ENCODE data around the gene SBK2.
"Not testable (repeated sequence)": the region's sequence is repeated elsewhere in the genome, so short reads cannot be mapped to it uniquely, and the experiment has no call there.

Gene SBK2

GRCh38 chr19:55535173-55535964 lies 1.6 kb downstream of the SBK2 start:
- TF ChIP-seq, protein P1, sequence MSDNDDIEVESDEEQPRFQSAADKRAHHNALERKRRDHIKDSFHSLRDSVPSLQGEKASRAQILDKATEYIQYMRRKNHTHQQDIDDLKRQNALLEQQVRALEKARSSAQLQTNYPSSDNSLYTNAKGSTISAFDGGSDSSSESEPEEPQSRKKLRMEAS (IDR thresholded peaks at IDR 0.05; ENCODE audit: low read depth, low read length) = no peak
- TF ChIP-seq POLR2A (IDR thresholded peaks at IDR 0.05; ENCODE audit: extremely low read depth, insufficient read length) (no peak), MYC (IDR thresholded peaks at IDR 0.05; ENCODE audit: low read depth, low read length) (no peak)
- TF ChIP-seq, protein P2, sequence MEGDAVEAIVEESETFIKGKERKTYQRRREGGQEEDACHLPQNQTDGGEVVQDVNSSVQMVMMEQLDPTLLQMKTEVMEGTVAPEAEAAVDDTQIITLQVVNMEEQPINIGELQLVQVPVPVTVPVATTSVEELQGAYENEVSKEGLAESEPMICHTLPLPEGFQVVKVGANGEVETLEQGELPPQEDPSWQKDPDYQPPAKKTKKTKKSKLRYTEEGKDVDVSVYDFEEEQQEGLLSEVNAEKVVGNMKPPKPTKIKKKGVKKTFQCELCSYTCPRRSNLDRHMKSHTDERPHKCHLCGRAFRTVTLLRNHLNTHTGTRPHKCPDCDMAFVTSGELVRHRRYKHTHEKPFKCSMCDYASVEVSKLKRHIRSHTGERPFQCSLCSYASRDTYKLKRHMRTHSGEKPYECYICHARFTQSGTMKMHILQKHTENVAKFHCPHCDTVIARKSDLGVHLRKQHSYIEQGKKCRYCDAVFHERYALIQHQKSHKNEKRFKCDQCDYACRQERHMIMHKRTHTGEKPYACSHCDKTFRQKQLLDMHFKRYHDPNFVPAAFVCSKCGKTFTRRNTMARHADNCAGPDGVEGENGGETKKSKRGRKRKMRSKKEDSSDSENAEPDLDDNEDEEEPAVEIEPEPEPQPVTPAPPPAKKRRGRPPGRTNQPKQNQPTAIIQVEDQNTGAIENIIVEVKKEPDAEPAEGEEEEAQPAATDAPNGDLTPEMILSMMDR (IDR thresholded peaks at IDR 0.05; ENCODE audit: low read depth, low read length) = no peak
- DNase-seq (ENCODE audit: low read depth) = no peak
- H3K4me3 ChIP-seq (ENCODE audit: low read depth, low read length) = no peak overlapping the region

GRCh38 chr19:55534280-55534679 lies 2.7 kb downstream of the SBK2 start:
- DNase-seq (ENCODE audit: low read depth); H3K4me3 ChIP-seq (ENCODE audit: low read depth, low read length): not testable (repeated sequence)

DNA sequence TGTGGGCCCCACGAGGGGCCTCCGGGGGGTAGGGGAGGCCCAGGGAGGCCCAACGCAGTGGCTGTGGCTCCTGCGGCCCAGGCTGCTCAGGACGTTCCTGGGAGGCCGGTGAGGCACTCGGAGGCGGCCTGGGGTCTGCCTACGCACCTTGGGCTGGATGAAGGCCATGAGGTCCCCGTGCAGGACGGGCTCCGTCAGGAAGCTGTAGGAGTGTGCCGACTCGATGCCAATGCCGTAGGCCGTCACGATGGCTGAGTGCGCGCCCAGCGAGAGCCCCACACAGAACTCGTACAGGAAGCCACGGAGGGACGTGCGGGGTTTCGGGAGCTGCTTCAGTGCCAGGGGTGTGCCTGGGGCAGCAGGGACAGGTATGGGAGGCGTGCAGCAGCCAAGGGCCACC lies 5.9 kb downstream of the SBK2 start:
- TF ChIP-seq MYC (IDR thresholded peaks at IDR 0.05; ENCODE audit: low read depth, low read length) = no peak
- TF ChIP-seq, protein P1 (IDR thresholded peaks at IDR 0.05; ENCODE audit: low read depth, low read length) = no peak
- no peak for TF ChIP-seq POLR2A (IDR thresholded peaks at IDR 0.05; ENCODE audit: extremely low read depth, insufficient read length)
- TF ChIP-seq, protein P2 (IDR thresholded peaks at IDR 0.05; ENCODE audit: low read depth, low read length) = no peak
- no peak overlapping the region for H3K4me3 ChIP-seq (ENCODE audit: low read depth, low read length)
- no peak for DNase-seq (ENCODE audit: low read depth)

GRCh38 chr19:55529636-55530234 lies 7.2 kb downstream of the SBK2 start:
- no peak overlapping the region for H3K4me3 ChIP-seq (ENCODE audit: low read depth, low read length)
- no peak for TF ChIP-seq POLR2A (IDR thresholded peaks at IDR 0.05; ENCODE audit: extremely low read depth, insufficient read length)
- TF ChIP-seq, protein P1 (IDR thresholded peaks at IDR 0.05; ENCODE audit: low read depth, low read length) = no peak
- TF ChIP-seq MYC (IDR thresholded peaks at IDR 0.05; ENCODE audit: low read depth, low read length) = no peak
- TF ChIP-seq, protein P2 (IDR thresholded peaks at IDR 0.05; ENCODE audit: low read depth, low read length) = no peak
- no peak for DNase-seq (ENCODE audit: low read depth)

GRCh38 chr19:55528030-55528803 lies 8.7 kb downstream of the SBK2 start:
- no peak overlapping the region for H3K4me3 ChIP-seq (ENCODE audit: low read depth, low read length)
- DNase-seq (ENCODE audit: low read depth) = no peak
- TF ChIP-seq POLR2A (IDR thresholded peaks at IDR 0.05; ENCODE audit: extremely low read depth, insufficient read length) (no peak), MYC (IDR thresholded peaks at IDR 0.05; ENCODE audit: low read depth, low read length) (no peak)
- TF ChIP-seq, protein P2 (IDR thresholded peaks at IDR 0.05; ENCODE audit: low read depth, low read length) = no peak
- TF ChIP-seq, protein P1 (IDR thresholded peaks at IDR 0.05; ENCODE audit: low read depth, low read length) = no peak

Data from NB4 (cell line).